HepG2 (cell line): Measurements from ENCODE around the gene HSPB9. TPM values are rescaled to one million over a fixed set of nuclear protein-coding genes. Genes with fewer than 3 reads are reported as not detected.

Source experiments
- ATAC-seq: fragments of 200-7000 bp; cut with Tn5 transposase; 3 replicates; pipeline ENCODE4 v1.9.1; 2020; ENCODE audit warnings: mild to moderate bottlenecking, moderate library complexity
- BruUV-seq: library from RNA; stranded (reverse); fragments of 400-500 nt; replicated peaks from 2 replicates; lab custom pipeline; 2021; lab: Mats Ljungman, UMichigan
- CTCF ChIA-PET: fragments of 300-600 bp; formaldehyde crosslinking; extraction: SDS; loops from one replicate; lab custom pipeline; 2021; ENCODE audit warnings: low total read pairs, inconsistent platforms, low intra/inter-chr PET ratio; lab: Yijun Ruan, JAX
- POLR2A ChIA-PET: fragments of 350-600 bp; sonication (Branson Sonifier 250); formaldehyde crosslinking; loops from one replicate; lab custom pipeline; 2020; ENCODE audit warnings: antibody characterized with exemption, inconsistent platforms; lab: Yijun Ruan, JAX
- DNase-seq: peaks from one replicate; pipeline ENCODE4 v3.0.0-alpha.2; 2015; ENCODE audit warnings: low spot score
- FAIRE-seq: peaks from 3 replicates; lab custom pipeline; 2011; peaks lifted over from hg19 to GRCh38; lab: Jason Lieb, UNC
- H2AFZ ChIP-seq: one replicate; pipeline ENCODE4 v1.6.1; 2011; ENCODE audit warnings: low read length, inconsistent platforms
- H3K27ac ChIP-seq: fragments of 300-600 bp; 3 replicates; pipeline ENCODE4 v1.8.0; 2011; ENCODE audit warnings: mixed run types, mild to moderate bottlenecking, mixed read lengths, low read length, inconsistent platforms; ENCODE audit not compliant: insufficient read depth; ENCODE audit errors: extremely low read length
- H3K27me3 ChIP-seq, 2 experiments: fragments of 200-600 bp in 1 of 2; 2 replicates in 1 of 2; 3 replicates in 1 of 2; pipeline versions ENCODE4 v1.6.0 to v1.8.0; 2011; ENCODE audit warnings: low read length in 2 of 2, mild to moderate bottlenecking in 2 of 2, moderate library complexity in 2 of 2, inconsistent platforms in 1 of 2; ENCODE audit not compliant: insufficient read depth in 2 of 2, control insufficient read depth in 1 of 2
- H3K36me3 ChIP-seq, 2 experiments: fragments of 200-600 bp in 1 of 2; replicated peaks in 1 of 2; 2 replicates in 1 of 2; 3 replicates in 1 of 2; pipeline versions ENCODE4 v1.5.1 to v1.8.0; 2011; ENCODE audit warnings: low read length in 2 of 2, inconsistent platforms in 1 of 2; ENCODE audit not compliant: insufficient read depth in 2 of 2, control insufficient read depth in 1 of 2
- H3K4me1 ChIP-seq: 2 replicates; pipeline ENCODE4 v1.5.1; 2012; ENCODE audit warnings: low read length, inconsistent platforms; ENCODE audit not compliant: insufficient read depth
- H3K4me2 ChIP-seq: 2 replicates; pipeline ENCODE4 v1.6.0; 2011; ENCODE audit warnings: low read depth, low read length, inconsistent platforms
- H3K4me3 ChIP-seq, 3 experiments: fragments of 200-600 bp in 1 of 3; sonication (generic), shearing (Covaris generic) in 1 of 3; replicated peaks in 1 of 3; 2 replicates each; pipeline ENCODE4 v1.5.1; 2011 to 2016; ENCODE audit warnings: low read length in 3 of 3, inconsistent platforms in 2 of 3, low read depth in 2 of 3, mild to moderate bottlenecking in 2 of 3, control low read depth in 1 of 3, mixed read lengths in 1 of 3; ENCODE audit not compliant: insufficient read depth in 1 of 3
- H3K79me2 ChIP-seq: one replicate; pipeline ENCODE4 v1.6.1; 2011; ENCODE audit warnings: low read length, inconsistent platforms; ENCODE audit not compliant: insufficient read depth
- H3K9ac ChIP-seq: 2 replicates; pipeline ENCODE4 v1.6.0; 2011; ENCODE audit warnings: mild to moderate bottlenecking, low read depth, low read length, inconsistent platforms; ENCODE audit not compliant: insufficient read depth
- H3K9me3 ChIP-seq: 2 replicates; pipeline ENCODE4 v1.5.1; 2012; ENCODE audit warnings: mild to moderate bottlenecking, low read length
- H4K20me1 ChIP-seq: 2 replicates; pipeline ENCODE4 v1.6.0; 2011; ENCODE audit warnings: inconsistent platforms, mild to moderate bottlenecking, low read length, moderate library complexity; ENCODE audit not compliant: insufficient read depth
- FOXP1 ChIP-seq, 2 experiments: fragments of 450-650 bp in 1 of 2; IDR thresholded peaks; 2 replicates each; pipeline ENCODE4 v1.6.1; 2017 to 2018; ENCODE audit warnings: antibody characterized with exemption in 1 of 2
- HNF1A ChIP-seq, 2 experiments: sonication (generic) in 1 of 2; formaldehyde crosslinking in 1 of 2; IDR thresholded peaks; 2 replicates each; pipeline versions ENCODE4 v1.4.0 to v1.6.1; 2016 to 2020; ENCODE audit warnings: borderline replicate concordance in 1 of 2, low read depth in 1 of 2, mild to moderate bottlenecking in 1 of 2, missing genetic modification reagents in 1 of 2
- HOXA3 ChIP-seq: sonication (generic); formaldehyde crosslinking; IDR thresholded peaks from 2 replicates; pipeline ENCODE4 v1.5.0; 2020; ENCODE audit warnings: missing genetic modification reagents
- KLF13 ChIP-seq: sonication (generic); formaldehyde crosslinking; IDR thresholded peaks from 2 replicates; pipeline ENCODE4 v1.4.0; 2020; ENCODE audit warnings: mild to moderate bottlenecking, missing genetic modification reagents
- RBFOX2 ChIP-seq: fragments of 200-400 bp; formaldehyde crosslinking; IDR thresholded peaks from 2 replicates; pipeline ENCODE4 v1.6.1; 2017; ENCODE audit warnings: low read depth, mild to moderate bottlenecking, low read length
- ZNF44 ChIP-seq: sonication (generic); formaldehyde crosslinking; IDR thresholded peaks from 2 replicates; pipeline ENCODE4 v1.5.1; 2020; ENCODE audit warnings: mild to moderate bottlenecking, missing genetic modification reagents
- ZNF704 ChIP-seq: sonication (generic); formaldehyde crosslinking; IDR thresholded peaks from 2 replicates; pipeline ENCODE4 v1.8.1; 2023; ENCODE audit warnings: mild to moderate bottlenecking, inconsistent platforms, moderate library complexity, missing genetic modification reagents, borderline replicate concordance
- ZNF879 ChIP-seq: sonication (generic); formaldehyde crosslinking; IDR thresholded peaks from 2 replicates; pipeline ENCODE4 v1.8.1; 2023; ENCODE audit warnings: missing genetic modification reagents
- WGBS: methylation state at CpG from one replicate; pipeline ENCODE4 v1.1.6; 2017; ENCODE audit warnings: low lambda C conversion rate; 5-methylcytosine and 5-hydroxymethylcytosine counted together
- in situ Hi-C: cut with HindIII; loops from 2 replicates; pipeline ENCODE4 v1.10.0; 2017; ENCODE audit warnings: low pct_unique_long_range_greater_than_20kb; ENCODE audit not compliant: extremely low pct_ligation_motif_present
- intact Hi-C: fragments of 100-400 bp; cut with micrococcal nuclease; formaldehyde crosslinking; loops from one replicate; pipeline ENCODE4 v1.10.0; 2022; ENCODE audit not compliant: unreplicated experiment
- polyA plus RNA-seq, 8 experiments: library from polyadenylated mRNA; depleted of rRNA in 3 of 8; stranded (reverse) in 7 of 8; unstranded in 1 of 8; fragments of >200 nt; fragmentation: Illumina TruSeq in 4 of 8; extraction: Trizol in 4 of 8; gene quantifications; 2 replicates each; pipeline versions ENCODE4 v1.2.1 to v1.2.3, GENCODE V29; 2011 to 2016; ENCODE audit warnings: low read depth in 4 of 8, missing spikeins in 1 of 8, mixed read lengths in 1 of 8; ENCODE audit not compliant: insufficient read depth in 1 of 8
- total RNA-seq, 5 experiments: library from RNA; depleted of rRNA; stranded (reverse); fragments of >200 nt; fragmentation: Illumina TruSeq; extraction: Trizol; gene quantifications; 2 replicates each; pipeline ENCODE4 v1.2.3, GENCODE V29; 2016; ENCODE audit warnings: low read depth in 1 of 5
- TF ChIP-seq, protein P1 (sequence below): IDR thresholded peaks from 2 replicates; pipeline ENCODE4 v1.6.1; 2016; ENCODE audit warnings: missing compliant biosample characterization, missing genetic modification reagents, borderline replicate concordance

The HSPB9 gene
- total and polyA plus RNA-seq, 2 of the 13 experiments (the other 11 are each of a cell fraction or from before 2014, with no cell fraction given), result 0.05 to 0.24 TPM

DNA sequence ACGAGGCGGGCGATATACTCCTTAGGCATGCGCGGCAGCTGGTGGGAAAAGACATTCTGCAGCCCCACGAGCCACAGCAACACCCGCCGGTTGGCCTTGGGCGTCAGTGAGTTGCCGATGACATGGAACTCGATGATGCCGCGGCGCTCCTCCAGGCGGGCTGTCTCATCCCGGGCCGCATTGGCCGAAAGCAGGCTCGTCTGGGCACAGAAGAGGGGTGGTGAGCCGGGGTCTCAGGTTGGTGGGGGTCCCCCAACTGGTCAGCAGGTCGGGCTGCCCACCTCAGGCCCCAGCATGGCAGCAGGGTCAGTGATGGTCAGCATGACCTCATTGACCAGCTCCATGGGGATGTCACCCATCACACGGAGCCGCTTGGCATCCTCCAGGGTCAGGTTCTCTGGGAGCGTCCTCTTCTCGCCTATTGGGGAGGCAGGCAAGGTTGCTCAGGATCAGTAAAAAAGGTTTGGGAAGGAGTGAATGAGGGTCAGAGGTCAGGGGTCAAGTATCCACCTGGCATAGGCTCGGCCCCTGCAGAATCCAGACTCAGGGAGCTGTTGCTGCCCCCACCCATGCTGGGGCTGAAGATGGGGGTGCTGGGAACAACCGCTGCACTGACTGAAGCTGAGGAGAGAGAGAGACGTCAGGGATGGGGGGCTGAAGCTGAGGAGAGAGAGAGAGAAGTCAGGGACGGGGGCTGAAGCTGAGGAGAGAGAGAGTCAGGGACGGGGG lies 5.0 kb upstream of the HSPB9 start:
- H4K20me1 ChIP-seq, result no peaks in the 10 kb centered on the region
- CTCF ChIA-PET, result interaction anchor here (0.7 to 4.0 kb wide), 8 partner anchors 14 to 154 kb away, joined by 3 to 76 read pairs (median 6); partner anchors contain the start of genes C17orf113 and KCNH4
- H3K79me2 ChIP-seq, result no peaks in the 10 kb centered on the region
- in situ Hi-C loops (no loop called here), intact Hi-C loops (loop anchor here (2.0 kb wide), 2 partner anchors 93 to 155 kb away; no protein-coding TSS in a partner anchor)
- no peaks in the 10 kb centered on the region for H3K9me3 ChIP-seq
- no peak overlapping the region for H3K4me2 ChIP-seq
- H2AFZ ChIP-seq, result no peak overlapping the region
- H3K9ac ChIP-seq, result no peak overlapping the region
- DNase-seq, result no peak
- no peak overlapping the region for H3K4me3 ChIP-seq
- H3K27me3 ChIP-seq, result no peaks in the 10 kb centered on the region
- no peak overlapping the region for H3K27ac ChIP-seq
- POLR2A ChIA-PET, result no interaction called here
- H3K36me3 ChIP-seq, result peaks cover 7 to 35% of the 10 kb centered on the region in 2 experiments
- BruUV-seq, result no TSS peak
- TF ChIP-seq, protein P1, sequence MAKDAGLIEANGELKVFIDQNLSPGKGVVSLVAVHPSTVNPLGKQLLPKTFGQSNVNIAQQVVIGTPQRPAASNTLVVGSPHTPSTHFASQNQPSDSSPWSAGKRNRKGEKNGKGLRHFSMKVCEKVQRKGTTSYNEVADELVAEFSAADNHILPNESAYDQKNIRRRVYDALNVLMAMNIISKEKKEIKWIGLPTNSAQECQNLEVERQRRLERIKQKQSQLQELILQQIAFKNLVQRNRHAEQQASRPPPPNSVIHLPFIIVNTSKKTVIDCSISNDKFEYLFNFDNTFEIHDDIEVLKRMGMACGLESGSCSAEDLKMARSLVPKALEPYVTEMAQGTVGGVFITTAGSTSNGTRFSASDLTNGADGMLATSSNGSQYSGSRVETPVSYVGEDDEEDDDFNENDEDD (CRISPR knock-in tag), result no peak
- TF ChIP-seq ZNF879 (CRISPR knock-in tag) (no peak), HOXA3 (no peak), RBFOX2 (peak; percentile 49)
- no peak for ATAC-seq
- WGBS, result 96% methylated on average over 30 of the region's 30 CpGs
- peaks cover 42% of the 10 kb centered on the region for H3K4me1 ChIP-seq
- FAIRE-seq, result no peak

DNA sequence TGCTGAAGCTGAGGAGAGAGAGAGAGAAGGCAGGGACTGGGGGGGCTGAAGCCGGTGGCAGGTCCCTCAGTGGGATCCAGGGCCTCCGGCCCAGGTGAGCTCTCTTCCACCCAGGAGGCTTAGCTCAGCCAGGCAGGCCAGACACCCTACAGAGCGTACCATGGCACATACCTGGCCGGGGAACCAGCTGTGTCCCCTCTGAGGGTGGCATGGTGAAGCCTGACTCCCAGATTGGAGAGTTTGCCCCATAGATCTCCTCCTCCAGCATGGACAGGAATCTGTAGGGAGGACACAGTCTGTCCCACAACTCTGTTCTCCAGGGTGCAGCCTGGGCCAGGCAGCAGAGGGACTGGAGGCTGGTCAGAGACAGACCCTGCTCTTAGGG lies 4.5 kb upstream of the HSPB9 start:
- H2AFZ ChIP-seq, result no peak overlapping the region
- TF ChIP-seq KLF13 (CRISPR knock-in tag) (no peak), FOXP1 (IDR thresholded peaks at IDR 0.05) (no peak), FOXP1 (CRISPR knock-in tag; IDR thresholded peaks at IDR 0.05) (no peak), ZNF44 (CRISPR knock-in tag) (no peak), HNF1A (IDR thresholded peaks at IDR 0.05; ENCODE audit: low read depth) (no peak), HNF1A (CRISPR knock-in tag; IDR thresholded peaks at IDR 0.05; ENCODE audit: borderline replicate concordance) (0 out of 2 replicates have a peak, but pooled peaks have one; percentile 25), ZNF704 (CRISPR knock-in tag) (no peak)
- no peak for ATAC-seq
- CTCF ChIA-PET, result interaction anchor here (0.7 to 4.0 kb wide), 2 partner anchors 51 to 63 kb away, joined by 3 to 76 read pairs; partner anchors contain the start of gene KCNH4
- DNase-seq, result no peak
- H3K36me3 ChIP-seq, result peaks cover 7 to 35% of the 10 kb centered on the region in 2 experiments
- H3K4me2 ChIP-seq, result no peak overlapping the region
- 100% methylated on average over 2 of the region's 4 CpGs for WGBS
- no peaks in the 10 kb centered on the region for H3K27me3 ChIP-seq
- intact Hi-C loops (no loop called here), in situ Hi-C loops (no loop called here)
- no peak overlapping the region for H3K27ac ChIP-seq
- POLR2A ChIA-PET, result no interaction called here
- H3K79me2 ChIP-seq, result no peaks in the 10 kb centered on the region
- no peaks in the 10 kb centered on the region for H4K20me1 ChIP-seq
- H3K9me3 ChIP-seq, result no peaks in the 10 kb centered on the region
- no peak overlapping the region for H3K4me3 ChIP-seq
- H3K9ac ChIP-seq, result no peak overlapping the region
- no TSS peak for BruUV-seq
- FAIRE-seq, result no peak
- H3K4me1 ChIP-seq, result peaks cover 37% of the 10 kb centered on the region
